PC-3 (cell line): ENCODE data around the gene CROCC2.

Experiments
- CTCF ChIP-seq: fragments of 300-600 bp; sonication (generic); conservative IDR thresholded peaks from 2 replicates; pipeline ENCODE4 v1.5.1; 2017; ENCODE audit warnings: antibody characterized with exemption, low read depth, mild to moderate bottlenecking, low read length
- EZH2 ChIP-seq: fragments of 300-600 bp; sonication (generic); IDR thresholded peaks from one replicate; pipeline ENCODE4 v1.6.1; 2017; ENCODE audit warnings: antibody characterized with exemption, mild to moderate bottlenecking, low read length; ENCODE audit not compliant: unreplicated experiment

GRCh38 chr2:240956171-240956934, 50.2 kb downstream of the CROCC2 start:
- TF ChIP-seq EZH2 (no peak), CTCF (no peak)
